Keratinocyte (primary cell): ENCODE data around the gene CTIF. TPM values are rescaled to one million over a fixed set of nuclear protein-coding genes. Genes with fewer than 3 reads are reported as not detected.

Experiments used
- DNase-seq: peaks from one replicate; pipeline ENCODE4 v3.0.0-alpha.2; 2011; ENCODE audit warnings: low read depth, missing footprints, low spot score
- FAIRE-seq: peaks from 2 replicates; lab custom pipeline; 2011; peaks lifted over from hg19 to GRCh38; lab: Jason Lieb, UNC
- H2AFZ ChIP-seq: 2 replicates; pipeline ENCODE4 v1.6.0; 2012; ENCODE audit warnings: low read length, control low read depth, inconsistent platforms; ENCODE audit not compliant: control insufficient read depth
- H3K27ac ChIP-seq: 2 replicates; pipeline ENCODE4 v1.5.1; 2011; ENCODE audit warnings: low read length; ENCODE audit not compliant: control insufficient read depth, insufficient read depth
- H3K27me3 ChIP-seq: 3 replicates; pipeline ENCODE4 v1.6.0; 2011; ENCODE audit warnings: low read length; ENCODE audit not compliant: control insufficient read depth, insufficient read depth; ENCODE audit errors: extremely low read depth
- H3K36me3 ChIP-seq, 2 experiments: 2 replicates in 1 of 2; 3 replicates in 1 of 2; pipeline ENCODE4 v1.5.1; 2011; ENCODE audit warnings: low read length in 2 of 2, mild to moderate bottlenecking in 1 of 2; ENCODE audit not compliant: control insufficient read depth in 2 of 2, insufficient read depth in 2 of 2; ENCODE audit errors: extremely low read depth in 1 of 2
- H3K4me1 ChIP-seq: 3 replicates; pipeline ENCODE4 v1.5.1; 2011; ENCODE audit warnings: low read length; ENCODE audit not compliant: control insufficient read depth, insufficient read depth; ENCODE audit errors: extremely low read depth
- H3K4me2 ChIP-seq: 3 replicates; pipeline ENCODE4 v1.6.0; 2011; ENCODE audit warnings: low read depth, low read length; ENCODE audit not compliant: control insufficient read depth, insufficient read depth; ENCODE audit errors: extremely low read depth
- H3K4me3 ChIP-seq, 3 experiments: fragments of 200-600 bp in 1 of 3; sonication (generic) in 1 of 3; 2 replicates in 2 of 3; 3 replicates in 1 of 3; pipeline ENCODE4 v1.5.1; 2011 to 2016; ENCODE audit warnings: low read length in 3 of 3, mild to moderate bottlenecking in 3 of 3, control low read depth in 2 of 3, inconsistent platforms in 1 of 3, low read depth in 1 of 3, mixed read lengths in 1 of 3, mixed run types in 1 of 3, moderate library complexity in 1 of 3; ENCODE audit not compliant: control insufficient read depth in 2 of 3, insufficient read depth in 2 of 3; ENCODE audit errors: extremely low read depth in 1 of 3
- H3K79me2 ChIP-seq: 2 replicates; pipeline ENCODE4 v1.6.0; 2012; ENCODE audit warnings: low read length; ENCODE audit not compliant: control insufficient read depth, insufficient read depth
- H3K9ac ChIP-seq: 3 replicates; pipeline ENCODE4 v1.6.0; 2011; ENCODE audit warnings: low read length; ENCODE audit not compliant: control insufficient read depth, insufficient read depth; ENCODE audit errors: extremely low read depth
- H3K9me1 ChIP-seq: 3 replicates; pipeline ENCODE4 v1.6.0; 2011; ENCODE audit warnings: low read length; ENCODE audit not compliant: control insufficient read depth, insufficient read depth; ENCODE audit errors: extremely low read depth
- H3K9me3 ChIP-seq: 2 replicates; pipeline ENCODE4 v1.5.1; 2012; ENCODE audit warnings: low read depth, low read length; ENCODE audit not compliant: control insufficient read depth
- H4K20me1 ChIP-seq: 3 replicates; pipeline ENCODE4 v1.6.0; 2011; ENCODE audit warnings: low read length; ENCODE audit not compliant: control insufficient read depth, insufficient read depth; ENCODE audit errors: extremely low read depth
- EZH2 ChIP-seq: IDR thresholded peaks from one replicate; pipeline ENCODE4 v1.6.1; 2012; ENCODE audit warnings: inconsistent platforms, mild to moderate bottlenecking, low read length, moderate library complexity
- dilution Hi-C: fragments of 300-500 bp; cut with MboI; formaldehyde crosslinking; loops from one replicate; pipeline ENCODE4 v1.7.0; 2020; ENCODE audit warnings: low sequenced_read_pairs; ENCODE audit not compliant: extremely low pct_ligation_motif_present
- polyA plus RNA-seq, 5 experiments: library from polyadenylated mRNA; depleted of rRNA in 3 of 5; stranded (reverse) in 3 of 5; stranded (forward) in 1 of 5; unstranded in 1 of 5; fragments of >200 nt; gene quantifications; 1 replicate in 1 of 5; 2 replicates in 3 of 5; 3 replicates in 1 of 5; pipeline versions ENCODE4 v1.2.1 to v1.2.3, GENCODE V29; 2011 to 2012; ENCODE audit warnings: missing spikeins in 2 of 5, low read depth in 1 of 5, low replicate concordance in 1 of 5
- TF ChIP-seq, protein P1 (sequence below), 3 experiments: IDR thresholded peaks in 1 of 3; conservative IDR thresholded peaks in 1 of 3; optimal IDR thresholded peaks in 1 of 3; 2 replicates in 2 of 3; 3 replicates in 1 of 3; pipeline versions ENCODE3 to v1.5.1; 2011; ENCODE audit warnings: low read length in 3 of 3, mild to moderate bottlenecking in 3 of 3, moderate library complexity in 2 of 3, control low read depth in 1 of 3, inconsistent platforms in 1 of 3; ENCODE audit not compliant: insufficient read depth in 2 of 3; ENCODE audit errors: extremely low read depth in 1 of 3

CTIF gene
- polyA plus RNA-seq, 1 donor (not counting 4 experiments of a cell fraction or from before 2014, with no cell fraction given), result 15.0 TPM

DNA sequence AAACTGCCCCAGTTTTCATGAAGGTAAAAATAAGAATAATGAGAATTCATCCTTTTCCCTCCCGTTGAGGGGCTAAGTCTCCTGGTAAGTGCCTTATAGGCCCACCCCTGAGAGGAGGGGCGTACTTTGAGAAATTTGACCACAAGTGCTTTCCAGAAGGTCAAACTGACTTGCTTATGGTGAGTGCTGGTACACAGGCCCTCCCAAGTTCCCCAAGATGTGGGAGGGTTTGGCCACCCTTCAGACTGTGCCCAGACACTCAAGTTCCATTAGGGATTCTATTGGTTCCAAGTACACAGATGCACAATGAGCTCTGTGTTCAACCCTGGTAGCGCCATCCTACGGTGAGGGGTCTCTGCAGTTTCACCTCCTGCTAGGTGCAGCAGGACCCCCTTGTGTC, 205.1 kb downstream of the CTIF start:
- Histone ChIP-seq H3K4me1 (peaks cover 15% of the 10 kb centered on the region), H3K4me3 (no peak overlapping the region), H3K9me3 (no peaks in the 10 kb centered on the region), H4K20me1 (no peaks in the 10 kb centered on the region), H3K9ac (no peak overlapping the region), H3K27ac (no peak overlapping the region), H3K4me2 (no peak overlapping the region), H3K36me3 (peaks cover 0 to 1% of the 10 kb centered on the region in 2 experiments), H3K79me2 (no peaks in the 10 kb centered on the region), H3K9me1 (no peaks in the 10 kb centered on the region), H2AFZ (no peak overlapping the region), H3K27me3 (no peaks in the 10 kb centered on the region)
- no peak for FAIRE-seq
- dilution Hi-C loops, result no loop called here
- no peak for DNase-seq
- TF ChIP-seq, protein P1, sequence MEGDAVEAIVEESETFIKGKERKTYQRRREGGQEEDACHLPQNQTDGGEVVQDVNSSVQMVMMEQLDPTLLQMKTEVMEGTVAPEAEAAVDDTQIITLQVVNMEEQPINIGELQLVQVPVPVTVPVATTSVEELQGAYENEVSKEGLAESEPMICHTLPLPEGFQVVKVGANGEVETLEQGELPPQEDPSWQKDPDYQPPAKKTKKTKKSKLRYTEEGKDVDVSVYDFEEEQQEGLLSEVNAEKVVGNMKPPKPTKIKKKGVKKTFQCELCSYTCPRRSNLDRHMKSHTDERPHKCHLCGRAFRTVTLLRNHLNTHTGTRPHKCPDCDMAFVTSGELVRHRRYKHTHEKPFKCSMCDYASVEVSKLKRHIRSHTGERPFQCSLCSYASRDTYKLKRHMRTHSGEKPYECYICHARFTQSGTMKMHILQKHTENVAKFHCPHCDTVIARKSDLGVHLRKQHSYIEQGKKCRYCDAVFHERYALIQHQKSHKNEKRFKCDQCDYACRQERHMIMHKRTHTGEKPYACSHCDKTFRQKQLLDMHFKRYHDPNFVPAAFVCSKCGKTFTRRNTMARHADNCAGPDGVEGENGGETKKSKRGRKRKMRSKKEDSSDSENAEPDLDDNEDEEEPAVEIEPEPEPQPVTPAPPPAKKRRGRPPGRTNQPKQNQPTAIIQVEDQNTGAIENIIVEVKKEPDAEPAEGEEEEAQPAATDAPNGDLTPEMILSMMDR (optimal IDR thresholded peaks at IDR 0.05 in 1 of 3, IDR thresholded peaks at IDR 0.05 in 1 of 3, conservative IDR thresholded peaks at IDR 0.05 in 1 of 3; ENCODE audit: extremely low read depth in 1 of 3, insufficient read depth in 2 of 3, low read length in 3 of 3), result no peak
- no peak for TF ChIP-seq EZH2

DNA sequence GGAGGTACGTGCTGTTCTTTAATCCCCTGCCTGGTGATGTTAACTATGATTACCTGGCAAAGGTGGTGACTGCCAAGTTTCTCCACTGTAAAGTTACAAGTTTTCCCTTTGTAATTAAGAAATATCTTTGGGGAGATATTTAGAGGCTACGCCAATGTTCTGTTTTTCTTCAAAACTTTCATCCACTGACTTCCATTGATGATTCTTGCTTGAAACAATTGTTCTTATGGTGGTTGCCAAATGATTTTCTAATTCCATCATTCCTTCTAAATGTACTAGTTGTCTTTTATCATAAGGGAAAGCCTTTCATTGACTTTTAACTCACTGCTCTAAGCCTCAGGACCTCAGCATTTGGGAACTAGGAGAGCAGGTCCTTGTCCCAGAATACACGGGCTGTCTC, 206.5 kb downstream of the CTIF start:
- H4K20me1 ChIP-seq, result no peaks in the 10 kb centered on the region
- H3K36me3 ChIP-seq, result peaks cover 0 to 1% of the 10 kb centered on the region in 2 experiments
- H3K4me3 ChIP-seq, result no peak overlapping the region
- DNase-seq (no peak), FAIRE-seq (no peak)
- peak overlapping the region; percentile 24 for H3K9ac ChIP-seq
- H3K27me3 ChIP-seq, result no peaks in the 10 kb centered on the region
- H3K27ac ChIP-seq, result peak overlapping the region; percentile 58
- peaks cover 27% of the 10 kb centered on the region for H3K4me1 ChIP-seq
- no peaks in the 10 kb centered on the region for H3K9me3 ChIP-seq
- H3K79me2 ChIP-seq, result no peaks in the 10 kb centered on the region
- no peak overlapping the region for H2AFZ ChIP-seq
- no peaks in the 10 kb centered on the region for H3K9me1 ChIP-seq
- TF ChIP-seq, protein P1 (optimal IDR thresholded peaks at IDR 0.05 in 1 of 3, IDR thresholded peaks at IDR 0.05 in 1 of 3, conservative IDR thresholded peaks at IDR 0.05 in 1 of 3; ENCODE audit: extremely low read depth in 1 of 3, insufficient read depth in 2 of 3, low read length in 3 of 3), result no peak
- no peak for TF ChIP-seq EZH2
- peak overlapping the region; percentile 45 for H3K4me2 ChIP-seq
- dilution Hi-C loops, result no loop called here
